HG03196 (cell line): ENCODE data around the gene SETBP1.

Source experiments
- ATAC-seq: cut with Tn5 transposase; IDR thresholded peaks from one replicate; pipeline ENCODE4 v1.9.1; 2021; ENCODE audit not compliant: unreplicated experiment

Gene SETBP1

DNA sequence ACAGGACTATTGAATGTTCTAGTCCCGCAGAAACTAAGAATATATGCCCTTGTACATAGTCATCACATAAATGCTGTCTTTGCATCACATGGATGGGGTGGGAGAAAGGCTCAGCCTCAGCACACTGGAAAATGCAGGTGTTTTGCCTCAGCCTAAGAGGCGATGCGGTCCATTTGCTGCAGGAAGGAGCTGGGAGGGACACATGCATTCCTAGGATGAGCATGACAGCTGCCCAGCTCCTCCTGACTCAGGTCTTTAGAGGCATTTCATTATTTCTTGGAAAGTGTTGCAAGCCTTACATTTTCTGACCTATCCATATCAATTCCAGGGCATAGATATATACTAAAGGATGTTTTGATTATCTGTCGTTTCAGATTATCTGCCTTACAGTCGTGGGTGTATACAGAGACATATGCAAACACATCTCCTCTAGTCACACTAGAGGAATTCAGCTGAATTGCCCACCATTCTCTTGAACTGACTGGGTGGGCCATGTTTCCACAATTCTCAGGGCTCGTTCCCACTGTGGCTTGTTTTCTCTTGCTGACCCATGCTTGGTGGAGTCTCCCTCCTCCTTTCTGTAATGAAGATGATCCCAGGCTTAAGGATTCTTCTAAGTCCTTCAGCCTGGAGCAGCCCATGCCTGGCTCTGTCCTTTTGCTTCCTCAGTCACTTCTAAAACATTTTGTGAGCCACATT is 156.9 kb downstream of the SETBP1 start:
- no peak for ATAC-seq

DNA sequence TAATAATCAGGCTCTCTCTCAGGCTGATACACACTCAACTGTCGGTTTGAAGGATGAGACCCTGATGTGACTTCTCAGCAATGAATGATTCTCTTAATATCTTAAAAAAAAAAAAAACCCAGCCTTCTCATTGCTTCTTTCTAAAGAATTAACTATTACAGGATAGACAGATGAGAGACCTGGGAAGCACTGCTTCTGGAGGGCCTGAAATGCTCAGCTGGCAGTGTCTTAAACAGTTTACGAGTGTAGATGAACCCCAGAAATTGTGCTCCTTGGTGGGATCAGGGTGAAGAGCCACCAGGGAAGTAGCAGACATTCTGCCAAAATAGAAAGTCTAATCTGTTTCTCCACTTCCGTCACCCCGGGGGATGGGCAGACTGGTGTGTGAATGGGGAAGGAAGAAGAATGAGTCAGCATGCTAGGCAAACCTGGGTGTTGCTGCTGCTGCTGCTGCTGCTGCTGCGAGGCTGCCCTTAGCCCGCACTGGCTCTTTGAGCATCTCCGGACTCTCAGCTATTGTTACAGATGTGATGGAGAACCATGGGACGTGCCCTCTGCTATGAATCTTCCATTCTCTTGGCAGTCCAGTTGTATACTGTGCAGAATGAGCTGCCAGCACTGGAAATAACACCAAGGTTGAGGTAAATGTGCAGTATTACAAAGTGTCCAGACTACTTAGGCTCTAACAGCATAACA is 158.4 kb downstream of the SETBP1 start:
- ATAC-seq: peak; percentile 96

DNA sequence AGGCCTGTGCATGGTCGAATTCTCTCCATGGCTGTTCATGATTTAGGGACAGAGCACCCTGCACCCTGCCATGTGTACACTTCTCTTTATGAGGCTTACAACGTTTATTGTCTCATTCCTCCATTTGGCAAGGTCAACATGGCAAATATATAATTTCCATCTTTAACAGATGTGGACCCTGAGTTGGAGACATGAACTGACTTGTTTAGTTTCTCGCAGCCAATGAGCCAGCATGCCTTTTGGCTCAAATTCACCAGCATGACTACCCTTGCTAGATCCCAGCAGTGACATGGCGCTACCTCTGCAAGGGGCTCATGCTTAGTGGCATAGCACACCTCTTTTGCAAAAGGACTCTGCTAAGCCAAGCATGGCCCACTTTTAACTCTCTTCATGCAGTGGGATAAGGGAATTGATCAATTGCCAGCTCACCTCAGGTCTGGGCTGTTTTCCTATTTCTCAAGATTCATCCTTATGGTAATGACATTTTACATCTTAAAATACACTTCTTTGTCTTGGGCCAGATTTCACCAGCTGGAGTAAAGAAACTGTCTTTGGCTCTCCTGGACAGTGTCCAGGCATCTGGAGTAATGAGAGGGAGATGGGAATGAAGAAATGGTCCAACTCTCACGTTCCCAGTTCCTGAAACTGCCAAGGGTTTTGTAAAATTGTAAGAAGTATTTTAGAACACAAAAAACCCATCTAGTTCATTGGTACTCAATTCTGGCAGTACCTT is 159.5 kb downstream of the SETBP1 start:
- ATAC-seq: no peak

DNA sequence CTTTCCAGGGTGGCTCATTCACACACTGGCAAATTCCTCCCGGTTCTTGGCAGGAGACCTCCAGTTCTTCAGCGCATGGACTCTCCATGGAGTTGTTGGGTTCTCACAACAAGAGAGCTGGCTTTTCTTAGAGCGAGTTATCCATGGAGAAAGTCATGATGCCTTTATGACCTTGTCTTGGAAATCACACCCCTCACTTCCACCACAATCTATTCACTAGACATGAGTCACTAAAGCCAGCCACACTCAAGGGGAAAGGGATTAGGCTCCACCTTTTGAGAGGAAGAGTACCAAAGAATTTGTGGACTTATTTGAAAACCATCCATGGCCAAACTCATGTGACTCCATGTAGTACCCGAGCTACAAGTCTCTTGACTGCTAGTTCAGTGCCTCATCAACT is 160.5 kb downstream of the SETBP1 start:
- ATAC-seq: no peak

DNA sequence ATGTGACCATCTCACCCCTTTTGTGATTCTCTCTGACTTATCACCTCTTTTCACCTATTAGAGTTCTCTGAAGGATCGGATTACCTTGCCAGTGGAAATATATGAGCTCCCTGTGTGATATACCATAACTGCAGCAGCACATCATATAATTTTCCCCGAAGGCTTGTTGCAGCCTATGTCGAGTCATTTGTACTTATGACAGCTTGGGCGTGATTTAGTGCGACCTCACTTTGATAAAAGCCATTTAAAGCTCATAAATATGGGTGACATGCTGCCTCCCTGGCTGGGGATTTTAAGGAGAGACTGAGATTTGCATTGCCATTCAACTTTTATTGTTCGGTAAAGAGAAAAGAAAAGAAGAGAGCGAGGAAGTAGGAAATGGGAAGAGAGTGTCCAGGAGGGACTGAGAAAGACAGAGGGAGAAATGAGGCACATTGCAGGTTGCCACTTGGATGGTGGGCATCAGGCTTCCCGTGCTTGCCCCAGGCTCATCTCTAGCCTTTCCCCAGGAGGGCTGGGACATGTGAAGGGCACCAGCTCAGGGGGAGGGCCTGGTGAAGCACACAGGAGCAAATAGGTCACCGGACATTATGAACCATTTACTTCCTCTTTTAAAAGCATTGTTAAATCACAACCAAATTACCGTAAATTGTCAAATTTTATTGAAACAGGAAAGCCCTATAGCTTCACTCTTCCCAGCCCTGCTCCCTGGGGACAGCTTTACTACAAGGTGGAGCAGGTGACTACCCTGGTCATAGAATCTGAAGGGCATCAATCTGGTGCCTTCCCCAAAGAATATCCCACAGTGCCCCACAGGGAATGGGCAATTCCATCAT is 161.3 kb downstream of the SETBP1 start:
- ATAC-seq: no peak

DNA sequence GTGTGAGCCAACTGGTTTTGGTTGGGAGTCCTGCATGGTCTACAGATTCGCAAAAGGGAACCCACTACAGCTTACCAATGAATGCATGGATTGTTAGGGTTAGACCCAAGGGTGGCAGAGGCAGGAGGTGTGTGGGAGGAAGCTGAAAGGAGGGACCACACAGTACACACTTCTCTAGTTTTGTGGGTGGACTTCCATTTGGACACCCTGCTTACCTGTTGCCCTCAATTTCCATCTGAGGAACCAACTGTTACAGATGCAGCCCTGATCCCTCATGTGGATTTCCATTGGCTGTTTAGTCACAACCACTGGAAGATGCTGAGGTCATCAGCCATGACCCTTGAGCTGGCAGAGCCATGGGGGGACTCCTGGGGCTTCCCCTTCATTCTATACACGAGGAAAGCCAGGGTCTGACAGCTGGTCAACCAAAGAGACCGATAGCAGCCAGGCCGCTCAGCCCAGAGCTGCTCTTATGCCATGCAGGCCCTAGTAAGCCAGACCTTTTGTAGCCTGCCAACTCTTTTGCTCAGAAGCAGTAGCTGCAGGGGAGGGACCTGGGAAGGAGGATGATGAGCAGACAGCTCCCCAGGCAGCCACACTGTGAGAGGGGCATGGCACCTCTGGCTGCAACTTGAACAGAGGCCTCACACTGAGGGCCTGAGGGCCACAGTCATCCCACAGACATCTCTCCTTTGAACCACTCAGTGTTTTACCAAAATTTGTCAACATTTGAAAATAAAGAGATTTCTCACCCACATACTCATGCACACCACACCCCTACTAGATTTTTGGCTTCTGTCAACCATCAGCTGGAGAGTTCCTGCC is 162.1 kb downstream of the SETBP1 start:
- no peak for ATAC-seq

DNA sequence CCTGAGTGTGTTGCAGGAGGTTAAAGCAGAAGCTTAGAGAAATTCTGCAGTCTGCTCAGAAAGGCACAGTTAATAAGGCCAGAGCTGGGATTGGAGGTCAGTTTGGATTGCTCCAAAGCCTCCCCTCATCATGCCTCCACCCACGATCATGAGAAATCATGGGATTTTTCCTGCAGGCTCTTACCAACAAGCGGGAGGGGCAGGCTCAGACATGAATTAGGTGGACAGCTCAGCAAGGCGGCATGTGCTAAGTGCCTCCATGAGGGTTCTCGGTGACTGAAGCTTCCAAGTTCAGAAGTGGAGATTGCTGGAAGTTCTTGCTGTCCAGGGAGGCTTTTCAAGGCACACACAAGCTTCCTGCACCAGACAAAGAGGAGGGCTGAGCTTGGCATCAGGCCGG is 163.8 kb downstream of the SETBP1 start:
- no peak for ATAC-seq

DNA sequence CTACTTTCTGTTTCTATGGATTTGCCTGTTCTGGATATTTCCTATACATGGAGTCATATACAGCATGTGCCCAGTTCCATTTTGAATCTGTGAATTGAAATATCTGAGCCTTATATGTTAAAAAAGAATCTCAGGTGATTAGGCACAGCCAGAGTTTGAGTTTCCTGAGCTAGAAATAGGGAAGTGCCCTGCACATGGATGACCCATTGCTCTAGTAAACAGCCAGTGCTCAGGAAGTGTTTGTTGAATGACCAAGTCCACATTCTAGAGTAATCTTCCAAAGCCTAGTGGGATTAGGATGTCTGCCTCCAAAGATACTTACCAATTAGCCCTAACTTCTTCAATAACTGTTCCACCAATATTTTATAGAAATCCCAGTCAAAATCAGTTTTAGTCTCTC is 165.8 kb downstream of the SETBP1 start:
- ATAC-seq: no peak

DNA sequence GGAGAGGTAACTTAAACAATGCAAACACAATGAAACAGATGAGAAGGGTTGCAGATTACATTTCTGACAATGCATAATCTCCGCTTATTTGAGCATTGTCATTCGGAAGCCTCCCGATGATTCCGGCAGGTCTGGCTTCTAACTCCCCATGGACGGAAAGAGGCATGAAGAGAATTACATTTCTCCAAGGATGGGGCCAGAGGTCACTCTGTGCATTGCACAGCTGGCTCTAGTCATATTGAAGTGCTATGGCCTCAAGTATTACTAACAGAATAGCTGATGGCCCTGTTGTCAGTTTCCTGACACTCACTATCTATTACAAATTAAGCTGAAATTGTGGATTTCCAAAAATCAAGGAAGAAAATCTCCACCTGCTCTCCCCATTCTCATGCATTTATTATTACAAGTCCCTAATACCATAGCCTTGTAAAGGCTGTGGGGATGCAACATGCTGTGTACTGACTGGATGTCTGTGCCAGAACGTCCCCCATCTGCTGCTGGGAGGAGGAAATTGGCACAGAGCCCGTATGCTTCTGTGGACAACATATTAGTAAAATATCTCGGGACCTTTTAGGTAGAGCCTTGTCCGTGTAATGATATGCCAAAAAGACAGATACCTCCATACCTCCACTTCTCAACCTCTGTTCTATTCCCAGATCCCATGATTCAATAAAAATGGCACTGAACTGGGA is 168.1 kb downstream of the SETBP1 start:
- ATAC-seq: no peak

DNA sequence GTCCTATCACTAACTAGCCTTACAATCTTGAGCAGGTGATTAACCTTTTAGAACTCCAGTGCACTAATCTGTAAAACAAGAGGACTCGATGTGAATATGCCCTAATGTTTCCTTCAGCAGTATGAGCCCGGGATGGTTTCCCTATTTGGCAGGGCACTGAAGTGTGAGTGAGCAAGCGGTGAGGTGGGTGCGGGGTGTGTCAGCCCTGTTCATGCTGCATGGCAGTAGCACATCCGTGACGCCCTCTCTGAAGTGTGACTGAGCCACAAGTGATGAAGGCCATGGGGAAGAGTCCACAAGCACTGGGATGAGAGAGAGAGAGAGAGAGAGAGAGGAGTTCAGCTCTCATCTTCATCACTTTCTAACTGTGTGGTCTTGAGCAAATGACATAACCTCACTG is 168.7 kb downstream of the SETBP1 start:
- ATAC-seq: no peak

DNA sequence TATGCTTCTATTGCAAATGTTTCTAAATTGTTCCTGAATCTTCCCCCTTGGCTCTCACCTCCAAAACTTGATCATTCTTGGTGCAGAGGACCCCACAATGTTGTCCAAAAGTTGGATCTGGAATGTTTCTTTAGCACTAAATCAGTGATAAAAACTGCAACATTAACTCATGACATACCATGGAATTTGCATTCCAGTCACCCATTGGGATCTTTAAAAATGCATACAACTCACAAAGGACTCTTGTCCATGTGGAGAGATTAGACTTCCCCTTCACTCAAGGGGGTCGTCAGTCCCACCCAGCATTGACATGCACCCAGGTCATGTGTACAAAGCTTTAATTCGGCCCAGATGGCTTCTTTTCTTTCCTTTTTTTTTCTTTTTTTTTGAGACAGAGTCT is 169.3 kb downstream of the SETBP1 start:
- ATAC-seq: no peak

DNA sequence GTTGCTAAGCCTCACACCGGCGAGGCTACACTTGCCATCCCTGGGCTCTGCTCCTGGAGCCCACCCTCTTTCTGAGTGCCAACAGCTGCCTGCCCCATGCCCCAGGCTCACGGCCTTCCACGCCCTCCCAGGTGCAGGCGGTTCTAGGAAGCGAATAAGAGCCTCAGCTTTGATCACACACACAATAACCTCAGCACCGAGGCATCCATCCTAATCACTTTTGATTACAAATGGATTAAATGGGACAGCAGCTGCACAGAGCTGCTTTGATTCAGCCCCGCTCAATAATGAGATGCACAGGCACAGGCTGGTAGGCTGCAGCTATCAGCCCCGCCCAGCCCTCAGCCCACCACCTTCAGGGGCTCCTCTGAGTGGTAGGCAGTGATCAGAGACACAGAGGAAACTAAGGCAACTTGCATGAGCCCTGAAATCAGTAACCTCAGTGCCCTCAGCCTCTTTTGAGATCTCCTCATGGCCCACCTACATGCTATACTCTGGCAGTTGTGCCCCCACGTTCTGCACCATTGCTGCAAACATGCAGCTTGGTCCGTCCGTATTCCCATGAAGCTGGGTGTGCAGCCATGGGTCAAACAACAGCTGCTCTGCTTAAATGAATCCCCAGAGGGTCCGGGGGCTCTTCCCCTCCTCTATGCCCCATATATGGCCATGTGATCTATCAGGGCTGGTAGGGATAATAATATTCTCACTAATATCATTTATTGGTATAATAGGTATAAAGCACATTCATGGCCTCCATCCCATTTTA is 171.4 kb downstream of the SETBP1 start:
- ATAC-seq: no peak

DNA sequence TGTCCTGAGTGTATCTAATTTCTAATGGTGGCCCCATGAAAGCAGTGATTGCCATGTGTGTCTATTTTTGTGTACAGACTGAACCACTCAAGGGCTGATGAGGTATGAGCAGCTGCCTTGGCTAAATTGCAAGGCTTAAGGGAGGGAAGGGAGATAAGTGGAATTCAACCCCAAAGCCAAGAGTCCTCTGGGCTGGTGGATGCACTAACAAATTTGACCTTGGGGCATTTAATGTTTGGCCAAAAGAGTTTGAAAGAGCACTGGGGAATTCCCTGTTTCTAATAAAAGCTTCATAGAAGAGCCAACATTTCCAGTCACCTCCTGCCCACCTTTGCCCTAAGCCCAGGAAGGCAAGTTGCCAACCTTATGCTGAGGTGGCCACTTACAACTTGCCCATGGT is 172.1 kb downstream of the SETBP1 start:
- ATAC-seq: no peak

DNA sequence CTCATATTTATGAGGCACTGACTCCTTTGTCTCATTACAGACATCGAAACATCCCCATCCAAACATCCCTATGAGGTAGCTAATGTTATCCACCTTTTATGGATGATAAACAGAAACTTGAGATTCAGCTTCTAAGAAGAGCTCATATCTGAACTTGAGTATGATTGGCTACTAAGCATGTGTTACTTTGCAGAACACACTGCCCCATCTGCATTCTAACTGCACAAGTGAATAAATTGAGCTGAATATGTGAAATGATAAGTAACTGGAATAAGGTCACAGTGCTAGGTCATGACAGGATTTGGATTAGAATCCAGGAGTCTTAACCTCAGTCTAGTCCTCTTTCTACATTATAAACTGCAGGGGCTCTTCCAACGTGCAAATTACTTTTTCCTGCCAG is 172.7 kb downstream of the SETBP1 start:
- no peak for ATAC-seq

DNA sequence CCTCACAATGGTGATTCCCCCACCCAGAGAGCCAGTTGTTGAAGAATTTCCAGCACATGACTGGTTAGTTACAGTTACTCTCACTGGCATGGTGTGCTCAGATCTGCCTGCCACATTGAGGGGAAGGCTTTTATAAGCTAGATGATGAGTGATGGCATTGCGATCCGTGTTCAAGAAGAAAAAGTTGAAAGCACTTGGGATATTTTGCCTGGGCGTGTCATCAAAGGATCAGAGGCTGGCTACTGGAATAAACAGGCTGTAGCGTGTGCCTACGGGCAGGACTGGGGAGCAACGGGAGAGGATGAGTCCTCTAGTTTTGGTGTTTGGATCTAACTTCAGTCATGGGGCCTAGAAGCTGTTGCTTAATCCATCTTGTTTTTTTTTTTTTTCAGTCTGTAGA is 175.0 kb downstream of the SETBP1 start:
- ATAC-seq: no peak

DNA sequence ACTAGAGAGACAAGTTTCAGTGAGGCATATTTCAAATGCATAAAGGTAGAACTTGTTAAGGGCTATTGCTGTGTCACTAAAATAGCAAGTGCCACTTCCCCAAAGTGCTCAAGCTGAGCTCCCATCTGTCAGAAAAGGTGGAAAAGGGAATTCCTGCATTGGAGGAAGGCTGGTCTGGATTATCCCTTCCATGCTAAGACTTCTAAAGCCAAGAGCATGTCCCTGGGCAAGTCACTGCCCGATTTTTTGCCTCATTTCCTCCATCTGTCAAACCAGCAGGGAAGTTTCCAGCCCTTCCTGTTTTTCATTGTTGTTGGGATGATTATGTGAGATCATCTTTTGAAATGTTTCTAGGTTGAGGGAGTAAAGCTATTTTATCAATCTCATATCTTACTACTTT is 175.5 kb downstream of the SETBP1 start:
- no peak for ATAC-seq

DNA sequence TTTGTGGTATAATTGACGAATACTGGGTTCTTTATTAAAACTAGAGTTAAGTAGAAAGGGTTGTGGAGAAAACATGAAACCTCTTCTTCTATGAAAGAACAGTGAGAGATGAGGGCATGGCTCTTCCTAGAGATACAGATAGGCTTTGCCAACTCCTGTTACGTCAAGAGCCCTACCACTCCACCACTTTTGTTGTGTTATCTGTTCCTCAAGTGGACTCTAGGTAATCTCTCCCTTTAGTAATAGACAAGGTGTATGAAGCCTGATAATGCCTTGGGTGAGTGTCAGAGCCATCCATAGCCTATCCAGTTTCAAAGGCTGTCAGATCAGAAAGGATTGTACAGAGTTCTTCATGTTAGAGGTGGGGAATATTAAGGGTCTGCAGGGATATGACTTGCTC is 176.4 kb downstream of the SETBP1 start:
- ATAC-seq: no peak

DNA sequence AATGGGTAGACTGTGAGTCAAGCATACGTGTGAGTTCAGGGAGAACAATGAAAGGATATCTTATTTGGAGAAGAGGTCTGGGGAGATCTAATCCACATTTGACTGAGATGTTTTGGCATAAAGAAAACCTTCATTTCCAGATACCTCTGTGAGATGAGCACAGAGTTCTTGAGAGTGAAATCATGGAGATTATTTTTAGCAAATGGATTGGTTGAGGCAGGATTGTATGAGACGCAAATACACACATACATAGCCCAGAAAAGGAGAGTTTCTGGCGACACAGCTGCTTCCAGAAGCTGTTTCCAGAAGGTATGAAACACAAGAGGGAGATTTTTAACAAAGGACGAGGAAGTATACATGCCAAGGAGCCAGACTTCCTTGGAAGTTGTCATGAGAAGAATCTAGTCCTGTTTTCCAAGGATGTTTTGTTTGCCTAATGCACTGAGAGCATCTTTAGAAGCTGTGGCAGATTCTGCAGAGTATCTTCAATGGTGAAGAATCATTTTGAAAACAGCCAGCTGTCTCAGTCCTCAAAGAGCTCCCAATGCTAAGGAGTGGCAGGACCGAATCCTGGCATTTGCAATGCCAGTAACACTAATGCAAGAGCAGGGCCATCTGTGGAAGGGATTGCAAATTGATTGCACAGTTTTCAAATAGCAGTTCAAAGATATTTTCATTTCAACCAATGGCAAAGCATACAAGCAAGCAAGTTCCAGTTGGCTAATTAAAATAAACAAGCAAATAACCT is 177.2 kb downstream of the SETBP1 start:
- no peak for ATAC-seq
